Measurements from ENCODE around the gene WDR73.

DNA sequence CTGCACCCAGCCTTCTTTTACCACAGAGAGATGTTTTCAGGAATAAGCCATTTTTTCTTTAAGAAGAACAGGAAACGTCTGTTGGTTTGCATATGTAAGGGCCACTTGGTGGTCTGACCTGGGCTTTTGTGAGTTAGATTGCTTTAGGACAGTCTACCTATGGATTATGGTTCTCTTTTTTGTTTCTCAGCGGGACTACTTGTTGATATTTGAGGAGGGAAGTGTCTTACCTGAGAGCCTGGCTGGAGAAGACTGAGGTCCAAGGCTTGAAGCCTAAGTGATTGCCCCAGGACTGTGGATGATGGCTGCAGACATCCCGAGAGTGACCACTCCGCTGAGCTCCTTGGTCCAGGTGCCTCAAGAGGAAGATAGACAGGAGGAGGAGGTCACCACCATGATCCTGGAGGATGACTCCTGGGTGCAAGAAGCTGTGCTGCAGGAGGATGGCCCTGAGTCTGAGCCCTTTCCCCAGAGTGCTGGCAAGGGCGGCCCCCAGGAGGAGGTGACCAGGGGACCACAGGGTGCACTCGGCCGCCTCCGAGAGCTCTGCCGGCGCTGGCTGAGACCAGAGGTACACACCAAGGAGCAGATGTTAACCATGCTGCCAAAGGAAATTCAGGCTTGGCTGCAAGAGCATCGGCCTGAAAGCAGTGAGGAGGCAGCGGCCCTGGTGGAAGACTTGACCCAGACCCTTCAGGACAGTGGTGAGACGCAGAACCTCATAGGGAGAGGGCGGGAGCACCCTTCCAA, 50.3 kb downstream of the WDR73 start:
- TF ChIP-seq TAF1 (IDR thresholded peaks at IDR 0.05; ENCODE audit: borderline replicate concordance, low read depth, low read length) (no peak), POLR2A (IDR thresholded peaks at IDR 0.05; ENCODE audit: low read depth, low read length) (no peak), POLR2AphosphoS5 (IDR thresholded peaks at IDR 0.05; ENCODE audit: low read depth, low read length) (no peak)

Data from GM12892 (cell line).